Liver (tissue), 3 donors: ENCODE data around the gene KCNG1.

ENCODE experiments used
- CTCF ChIP-seq: fragments of 150-350 bp; IDR thresholded peaks from 2 replicates; pipeline ENCODE4 v1.5.1; 2017; ENCODE audit warnings: improper control_type of control experiment, low read depth, low read length; ENCODE audit not compliant: missing input control
- EGR1 ChIP-seq, 2 donors: IDR thresholded peaks; 2 replicates each; pipeline ENCODE4 v1.6.1; 2016 to 2018; ENCODE audit warnings: antibody characterized with exemption in 2 of 2, low read depth in 2 of 2
- FOXA1 ChIP-seq: IDR thresholded peaks from 2 replicates; pipeline ENCODE4 v1.6.1; 2016; ENCODE audit warnings: antibody characterized with exemption
- GABPA ChIP-seq, 2 donors: IDR thresholded peaks in 1 of 2; conservative IDR thresholded peaks in 1 of 2; 2 replicates each; pipeline ENCODE4 v1.6.1; 2016; ENCODE audit warnings: antibody characterized with exemption in 2 of 2, mild to moderate bottlenecking in 1 of 2, moderate library complexity in 1 of 2
- REST ChIP-seq: IDR thresholded peaks from 2 replicates; pipeline ENCODE4 v1.6.1; 2016; ENCODE audit warnings: antibody characterized with exemption, mild to moderate bottlenecking
- RXRA ChIP-seq, 2 donors: IDR thresholded peaks; 2 replicates each; pipeline ENCODE4 v1.6.1; 2017 to 2018; ENCODE audit warnings: antibody characterized with exemption in 2 of 2, mild to moderate bottlenecking in 1 of 2
- SP1 ChIP-seq: IDR thresholded peaks from 2 replicates; pipeline ENCODE4 v1.6.1; 2018; ENCODE audit warnings: antibody characterized with exemption, mild to moderate bottlenecking
- TAF1 ChIP-seq: conservative IDR thresholded peaks from 2 replicates; pipeline ENCODE4 v1.6.1; 2016; ENCODE audit warnings: antibody characterized with exemption, mild to moderate bottlenecking
- YY1 ChIP-seq: IDR thresholded peaks from 2 replicates; pipeline ENCODE4 v1.6.1; 2016; ENCODE audit warnings: antibody characterized with exemption, mild to moderate bottlenecking
- TF ChIP-seq, protein P1 (sequence below): IDR thresholded peaks from 2 replicates; pipeline ENCODE4 v1.6.1; 2016; ENCODE audit warnings: antibody characterized with exemption
- TF ChIP-seq, protein P2 (sequence below): IDR thresholded peaks from 2 replicates; pipeline ENCODE4 v1.6.1; 2016; ENCODE audit warnings: antibody characterized with exemption
- TF ChIP-seq, protein P3 (sequence below): IDR thresholded peaks from 2 replicates; pipeline ENCODE4 v1.6.1; 2016; ENCODE audit warnings: antibody characterized with exemption
- donor health status: healthy.
- donor health status: healthy.

DNA sequence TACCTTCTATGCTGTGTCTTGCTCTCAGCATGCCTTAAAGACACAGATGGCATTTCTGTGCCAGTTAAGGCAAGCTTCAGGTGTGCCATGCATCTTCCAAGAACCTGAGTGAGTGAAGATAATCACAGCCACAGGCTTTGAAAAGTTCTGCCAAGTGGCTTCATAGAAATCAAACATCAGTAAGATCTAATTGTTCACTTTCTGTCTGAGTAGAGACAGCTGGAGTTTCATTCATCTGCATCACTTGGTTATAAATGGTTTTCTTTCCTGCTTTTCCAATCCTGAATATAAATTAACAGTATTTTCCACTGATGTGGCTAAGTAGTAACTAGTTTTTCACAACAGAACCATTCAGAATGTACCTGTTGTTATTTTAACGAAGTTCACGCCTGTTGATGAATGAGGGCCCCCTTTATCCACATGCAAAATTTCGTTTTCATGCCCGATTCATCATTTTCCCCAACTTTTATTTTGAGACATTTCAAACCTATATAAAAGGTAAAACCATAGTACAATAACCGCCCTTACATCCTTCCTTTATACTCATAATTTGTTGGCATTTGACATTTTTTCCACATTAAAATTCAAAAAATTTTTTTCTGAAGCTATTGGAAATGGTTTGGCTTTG is 38.6 kb upstream of the KCNG1 start:
- TF ChIP-seq CTCF: no peak
- TF ChIP-seq RXRA (IDR thresholded peaks at IDR 0.05): no peak
- no peak for TF ChIP-seq SP1
- TF ChIP-seq REST: no peak
- TF ChIP-seq, protein P1, sequence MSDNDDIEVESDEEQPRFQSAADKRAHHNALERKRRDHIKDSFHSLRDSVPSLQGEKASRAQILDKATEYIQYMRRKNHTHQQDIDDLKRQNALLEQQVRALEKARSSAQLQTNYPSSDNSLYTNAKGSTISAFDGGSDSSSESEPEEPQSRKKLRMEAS: no peak
- TF ChIP-seq TAF1: no peak
- TF ChIP-seq, protein P2, sequence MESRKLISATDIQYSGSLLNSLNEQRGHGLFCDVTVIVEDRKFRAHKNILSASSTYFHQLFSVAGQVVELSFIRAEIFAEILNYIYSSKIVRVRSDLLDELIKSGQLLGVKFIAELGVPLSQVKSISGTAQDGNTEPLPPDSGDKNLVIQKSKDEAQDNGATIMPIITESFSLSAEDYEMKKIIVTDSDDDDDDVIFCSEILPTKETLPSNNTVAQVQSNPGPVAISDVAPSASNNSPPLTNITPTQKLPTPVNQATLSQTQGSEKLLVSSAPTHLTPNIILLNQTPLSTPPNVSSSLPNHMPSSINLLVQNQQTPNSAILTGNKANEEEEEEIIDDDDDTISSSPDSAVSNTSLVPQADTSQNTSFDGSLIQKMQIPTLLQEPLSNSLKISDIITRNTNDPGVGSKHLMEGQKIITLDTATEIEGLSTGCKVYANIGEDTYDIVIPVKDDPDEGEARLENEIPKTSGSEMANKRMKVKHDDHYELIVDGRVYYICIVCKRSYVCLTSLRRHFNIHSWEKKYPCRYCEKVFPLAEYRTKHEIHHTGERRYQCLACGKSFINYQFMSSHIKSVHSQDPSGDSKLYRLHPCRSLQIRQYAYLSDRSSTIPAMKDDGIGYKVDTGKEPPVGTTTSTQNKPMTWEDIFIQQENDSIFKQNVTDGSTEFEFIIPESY: no peak
- TF ChIP-seq EGR1 (IDR thresholded peaks at IDR 0.05; ENCODE audit: low read depth in 2 of 2): no peak
- TF ChIP-seq YY1: no peak
- TF ChIP-seq, protein P3, sequence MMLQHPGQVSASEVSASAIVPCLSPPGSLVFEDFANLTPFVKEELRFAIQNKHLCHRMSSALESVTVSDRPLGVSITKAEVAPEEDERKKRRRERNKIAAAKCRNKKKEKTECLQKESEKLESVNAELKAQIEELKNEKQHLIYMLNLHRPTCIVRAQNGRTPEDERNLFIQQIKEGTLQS: no peak
- TF ChIP-seq GABPA (IDR thresholded peaks at IDR 0.05 in 1 of 2, conservative IDR thresholded peaks at IDR 0.05 in 1 of 2): no peak
- TF ChIP-seq FOXA1: no peak
